ENCODE data around the gene WDR18.

The WDR18 gene

GRCh38 chr19:994516-994915, 10.4 kb downstream of the WDR18 start:
- H4K20me1 ChIP-seq (ENCODE audit: insufficient read depth, low read length, poor library complexity, severe bottlenecking) = no peaks in the 10 kb centered on the region
- H2AFZ ChIP-seq (ENCODE audit: low read length) = no peak overlapping the region
- no peaks in the 10 kb centered on the region for H3K4me1 ChIP-seq (ENCODE audit: insufficient read depth, low read length, poor library complexity, severe bottlenecking)
- no peak for TF ChIP-seq EZH2phosphoT487 (IDR thresholded peaks at IDR 0.05; ENCODE audit: borderline replicate concordance)
- no peak overlapping the region for H3K9ac ChIP-seq (ENCODE audit: low read depth, low read length, poor library complexity, severe bottlenecking)
- H3K27me3 ChIP-seq (ENCODE audit: insufficient read depth, low read length, poor library complexity, severe bottlenecking) = no peaks in the 10 kb centered on the region
- H3K79me2 ChIP-seq (ENCODE audit: insufficient read depth, low read length) = no peaks in the 10 kb centered on the region
- no peak overlapping the region for H3K4me3 ChIP-seq (ENCODE audit: low read length, poor library complexity, severe bottlenecking)
- H3K4me2 ChIP-seq (ENCODE audit: low read depth, low read length, poor library complexity, severe bottlenecking) = no peak overlapping the region
- H3K9me3 ChIP-seq (ENCODE audit: insufficient read depth, low read depth, low read length) = no peaks in the 10 kb centered on the region
- H3F3A ChIP-seq (ENCODE audit: low read depth) = no peaks in the 10 kb centered on the region; the same call in 1 of the 2 replicates
- no peaks in the 10 kb centered on the region; the same call in 1 of the 2 replicates for H3K36me3 ChIP-seq (ENCODE audit: insufficient read depth, low read length)
- no peaks in the 10 kb centered on the region for H3K9me2 ChIP-seq (replicated peaks; ENCODE audit: low read depth, low read length)

DNA sequence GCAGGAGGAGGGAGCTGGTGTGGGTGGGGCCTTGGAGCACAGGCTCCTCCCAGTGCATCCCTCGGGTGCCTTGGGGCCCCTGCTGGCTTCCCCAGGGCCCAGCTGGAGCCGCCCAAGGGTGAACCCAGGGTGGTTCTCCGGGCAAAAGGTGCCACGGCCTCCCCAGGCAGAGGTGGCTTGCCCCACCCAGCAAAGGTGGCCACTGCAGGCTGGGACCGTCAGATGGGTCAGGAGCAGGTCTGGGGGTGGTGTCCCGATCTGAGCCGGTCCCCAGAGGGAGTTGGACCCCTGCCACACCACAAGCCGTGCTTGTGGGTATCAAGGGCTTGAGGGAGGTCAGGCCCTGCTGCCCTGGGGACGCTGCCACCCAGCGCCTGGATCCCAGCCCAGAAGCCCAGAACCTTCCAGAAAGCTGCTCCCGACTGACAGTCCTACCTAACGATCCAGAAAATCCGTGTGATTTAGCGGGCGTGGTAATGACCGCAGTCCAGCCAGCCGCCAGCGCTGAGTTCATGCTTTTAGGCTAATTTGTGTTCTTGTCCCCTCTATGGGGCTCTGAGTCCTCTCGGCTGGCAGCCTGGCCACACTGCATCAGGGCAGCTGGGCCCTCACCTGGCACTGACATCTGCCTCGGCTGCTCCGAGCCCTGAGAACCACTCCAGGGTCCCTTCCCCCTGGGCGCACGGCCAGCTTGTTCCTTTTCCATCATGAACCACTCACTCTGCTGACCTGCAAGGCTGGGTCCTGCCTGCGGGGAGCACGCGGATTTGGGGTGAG, 11.1 kb downstream of the WDR18 start:
- Histone ChIP-seq H3K9ac (ENCODE audit: low read depth, low read length, poor library complexity, severe bottlenecking) (no peak overlapping the region), H3F3A (ENCODE audit: low read depth) (no peaks in the 10 kb centered on the region; the same call in 1 of the 2 replicates), H3K9me3 (ENCODE audit: insufficient read depth, low read depth, low read length) (no peaks in the 10 kb centered on the region), H3K79me2 (ENCODE audit: insufficient read depth, low read length) (no peaks in the 10 kb centered on the region), H3K4me3 (ENCODE audit: low read length, poor library complexity, severe bottlenecking) (no peak overlapping the region), H3K4me1 (ENCODE audit: insufficient read depth, low read length, poor library complexity, severe bottlenecking) (no peaks in the 10 kb centered on the region), H3K36me3 (ENCODE audit: insufficient read depth, low read length) (no peaks in the 10 kb centered on the region; the same call in 1 of the 2 replicates), H3K27me3 (ENCODE audit: insufficient read depth, low read length, poor library complexity, severe bottlenecking) (no peaks in the 10 kb centered on the region), H3K9me2 (replicated peaks; ENCODE audit: low read depth, low read length) (no peaks in the 10 kb centered on the region), H4K20me1 (ENCODE audit: insufficient read depth, low read length, poor library complexity, severe bottlenecking) (no peaks in the 10 kb centered on the region), H2AFZ (ENCODE audit: low read length) (no peak overlapping the region), H3K4me2 (ENCODE audit: low read depth, low read length, poor library complexity, severe bottlenecking) (no peak overlapping the region)
- TF ChIP-seq, protein P1, sequence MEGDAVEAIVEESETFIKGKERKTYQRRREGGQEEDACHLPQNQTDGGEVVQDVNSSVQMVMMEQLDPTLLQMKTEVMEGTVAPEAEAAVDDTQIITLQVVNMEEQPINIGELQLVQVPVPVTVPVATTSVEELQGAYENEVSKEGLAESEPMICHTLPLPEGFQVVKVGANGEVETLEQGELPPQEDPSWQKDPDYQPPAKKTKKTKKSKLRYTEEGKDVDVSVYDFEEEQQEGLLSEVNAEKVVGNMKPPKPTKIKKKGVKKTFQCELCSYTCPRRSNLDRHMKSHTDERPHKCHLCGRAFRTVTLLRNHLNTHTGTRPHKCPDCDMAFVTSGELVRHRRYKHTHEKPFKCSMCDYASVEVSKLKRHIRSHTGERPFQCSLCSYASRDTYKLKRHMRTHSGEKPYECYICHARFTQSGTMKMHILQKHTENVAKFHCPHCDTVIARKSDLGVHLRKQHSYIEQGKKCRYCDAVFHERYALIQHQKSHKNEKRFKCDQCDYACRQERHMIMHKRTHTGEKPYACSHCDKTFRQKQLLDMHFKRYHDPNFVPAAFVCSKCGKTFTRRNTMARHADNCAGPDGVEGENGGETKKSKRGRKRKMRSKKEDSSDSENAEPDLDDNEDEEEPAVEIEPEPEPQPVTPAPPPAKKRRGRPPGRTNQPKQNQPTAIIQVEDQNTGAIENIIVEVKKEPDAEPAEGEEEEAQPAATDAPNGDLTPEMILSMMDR (conservative IDR thresholded peaks at IDR 0.05; ENCODE audit: low read length) = no peak
- no peak for TF ChIP-seq EZH2phosphoT487 (IDR thresholded peaks at IDR 0.05; ENCODE audit: borderline replicate concordance)

DNA sequence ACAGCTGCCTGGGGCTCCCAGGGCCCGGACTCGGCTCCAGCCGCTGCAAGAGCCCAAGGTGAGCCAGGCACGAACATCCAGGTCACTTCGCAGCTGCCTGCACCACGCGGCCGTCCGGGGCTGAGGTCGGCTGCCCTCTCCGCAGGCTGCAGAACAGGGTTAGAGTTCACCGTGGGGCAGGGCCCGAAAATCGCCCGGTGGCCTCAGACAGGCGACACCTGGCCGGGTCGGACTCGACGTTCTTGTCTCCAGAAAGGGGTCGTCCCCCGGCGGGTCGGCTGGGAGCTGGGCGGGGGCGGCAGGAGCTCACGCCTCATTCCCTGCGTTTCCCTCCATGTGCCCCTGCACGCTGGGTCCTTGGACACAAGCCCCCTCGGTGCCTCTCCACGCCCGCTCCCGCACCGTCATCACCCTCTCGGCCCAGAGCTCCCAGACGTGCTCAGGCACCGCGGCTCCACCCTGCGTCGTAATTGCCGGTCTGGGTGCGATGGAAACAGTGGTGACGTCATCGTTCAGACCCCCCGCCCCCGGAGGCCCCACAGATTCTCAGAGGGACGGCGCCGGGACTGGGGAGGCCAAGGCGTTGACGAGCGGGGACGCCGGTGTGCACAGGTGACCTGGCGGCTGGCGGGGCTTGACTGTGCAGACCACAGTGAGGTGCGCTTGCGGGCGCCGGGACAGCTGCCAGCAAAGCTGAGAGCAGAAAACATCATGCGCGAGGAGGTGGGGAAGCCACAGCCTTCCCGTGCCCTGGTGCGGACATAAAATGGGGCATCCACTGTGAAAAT, 12.1 kb downstream of the WDR18 start:
- Histone ChIP-seq H3K79me2 (ENCODE audit: insufficient read depth, low read length) (no peaks in the 10 kb centered on the region), H3F3A (ENCODE audit: low read depth) (no peaks in the 10 kb centered on the region; the same call in 1 of the 2 replicates), H4K20me1 (ENCODE audit: insufficient read depth, low read length, poor library complexity, severe bottlenecking) (no peaks in the 10 kb centered on the region), H3K36me3 (ENCODE audit: insufficient read depth, low read length) (no peaks in the 10 kb centered on the region; the same call in 1 of the 2 replicates), H3K9me2 (replicated peaks; ENCODE audit: low read depth, low read length) (no peaks in the 10 kb centered on the region), H3K9ac (ENCODE audit: low read depth, low read length, poor library complexity, severe bottlenecking) (no peak overlapping the region), H3K27me3 (ENCODE audit: insufficient read depth, low read length, poor library complexity, severe bottlenecking) (no peaks in the 10 kb centered on the region), H3K4me2 (ENCODE audit: low read depth, low read length, poor library complexity, severe bottlenecking) (no peak overlapping the region), H3K4me1 (ENCODE audit: insufficient read depth, low read length, poor library complexity, severe bottlenecking) (no peaks in the 10 kb centered on the region), H3K9me3 (ENCODE audit: insufficient read depth, low read depth, low read length) (no peaks in the 10 kb centered on the region), H2AFZ (ENCODE audit: low read length) (no peak overlapping the region), H3K4me3 (ENCODE audit: low read length, poor library complexity, severe bottlenecking) (no peak overlapping the region)
- TF ChIP-seq, protein P1 (conservative IDR thresholded peaks at IDR 0.05; ENCODE audit: low read length) = no peak
- no peak for TF ChIP-seq EZH2phosphoT487 (IDR thresholded peaks at IDR 0.05; ENCODE audit: borderline replicate concordance)

All from Loucy (cell line).